ACC112 (cell line): ENCODE data around the gene ELK4.

Source experiments
- H2AFZ ChIP-seq: fragments of 200-600 bp; sonication (generic); one replicate; pipeline ENCODE4 v1.6.0; 2017; ENCODE audit warnings: antibody characterized with exemption, low read length; ENCODE audit not compliant: unreplicated experiment
- H3K27ac ChIP-seq: fragments of 200-600 bp; sonication (generic); 2 replicates; pipeline ENCODE4 v1.5.1; 2014; ENCODE audit warnings: low read depth, mild to moderate bottlenecking, antibody characterized with exemption, low read length, moderate library complexity
- H3K27me3 ChIP-seq: fragments of 200-600 bp; sonication (generic); 2 replicates; pipeline ENCODE4 v1.6.1; 2014; ENCODE audit warnings: mild to moderate bottlenecking, antibody characterized with exemption, low read length, moderate library complexity, mixed read lengths; ENCODE audit not compliant: insufficient read depth
- H3K36me3 ChIP-seq: fragments of 200-600 bp; sonication (generic); 2 replicates; pipeline ENCODE4 v1.6.1; 2016; ENCODE audit warnings: mild to moderate bottlenecking, antibody characterized with exemption, low read length, moderate library complexity, mixed read lengths; ENCODE audit not compliant: insufficient read depth
- H3K4me1 ChIP-seq: fragments of 200-600 bp; sonication (generic); one replicate; pipeline ENCODE4 v1.6.1; 2016; ENCODE audit warnings: low read length, mixed read lengths; ENCODE audit not compliant: insufficient read depth, unreplicated experiment, control insufficient read depth
- H3K4me3 ChIP-seq: fragments of 200-600 bp; sonication (generic); 2 replicates; pipeline ENCODE4 v1.5.1; 2014; ENCODE audit warnings: mild to moderate bottlenecking, low read depth, low read length
- H3K79me2 ChIP-seq: fragments of 200-600 bp; sonication (generic); one replicate; pipeline ENCODE4 v1.6.0; 2016; ENCODE audit warnings: low read length; ENCODE audit not compliant: control insufficient read depth, unreplicated experiment, insufficient read depth

Gene ELK4

GRCh38 chr1:205610901-205611466, 20.8 kb downstream of the ELK4 start:
- H3K79me2 ChIP-seq, result peaks cover 7% of the 10 kb centered on the region
- H3K4me3 ChIP-seq, result no peak overlapping the region
- H3K36me3 ChIP-seq, result peaks cover 11% of the 10 kb centered on the region
- H2AFZ ChIP-seq, result no peak overlapping the region
- H3K4me1 ChIP-seq, result peaks cover 17% of the 10 kb centered on the region
- H3K27ac ChIP-seq, result no peak overlapping the region
- H3K27me3 ChIP-seq, result no peaks in the 10 kb centered on the region

GRCh38 chr1:205610036-205610435, 21.8 kb downstream of the ELK4 start:
- Histone ChIP-seq H3K79me2 (peaks cover 7% of the 10 kb centered on the region), H2AFZ (no peak overlapping the region), H3K36me3 (peaks cover 11% of the 10 kb centered on the region), H3K27ac (peak overlapping the region; percentile 53), H3K4me1 (peaks cover 17% of the 10 kb centered on the region), H3K4me3 (no peak overlapping the region; the same call in 1 of the 2 replicates), H3K27me3 (no peaks in the 10 kb centered on the region)

DNA sequence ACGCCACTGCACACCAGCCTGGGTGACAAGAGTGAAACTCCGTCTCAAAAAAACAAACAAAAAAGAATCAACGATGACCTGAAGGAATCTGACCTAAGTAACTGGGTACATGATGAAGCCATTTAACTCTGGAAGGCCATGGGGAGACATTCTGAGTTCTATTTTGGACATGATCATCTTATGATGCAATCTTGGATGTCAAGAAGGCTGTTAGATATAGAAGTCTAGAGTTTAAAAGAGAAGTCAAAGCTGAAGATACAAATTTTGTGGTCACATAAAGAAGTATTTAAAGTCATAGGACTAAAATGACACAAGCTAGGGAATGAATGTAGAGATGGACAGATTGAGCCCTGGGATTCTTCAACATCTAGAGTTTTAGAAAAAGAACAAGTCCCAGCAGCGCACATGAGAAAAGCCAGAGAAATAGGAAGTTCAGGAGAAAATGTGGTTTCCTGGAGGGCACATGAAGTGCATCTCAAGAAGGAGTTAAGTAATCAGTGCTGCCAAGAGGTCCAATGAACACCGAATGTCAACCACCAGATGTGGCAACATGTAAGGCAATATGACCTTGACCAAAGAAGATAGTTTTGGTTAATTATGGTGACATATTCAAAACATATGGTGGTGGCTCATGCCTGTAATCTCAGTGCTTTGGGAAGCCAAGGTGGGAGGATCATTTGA, 26.8 kb downstream of the ELK4 start:
- Histone ChIP-seq H3K4me3 (no peak overlapping the region), H3K27me3 (no peaks in the 10 kb centered on the region), H3K4me1 (peaks cover 11% of the 10 kb centered on the region), H2AFZ (no peak overlapping the region), H3K79me2 (peaks cover 2% of the 10 kb centered on the region), H3K27ac (no peak overlapping the region), H3K36me3 (no peaks in the 10 kb centered on the region; the same call in 1 of the 2 replicates)

DNA sequence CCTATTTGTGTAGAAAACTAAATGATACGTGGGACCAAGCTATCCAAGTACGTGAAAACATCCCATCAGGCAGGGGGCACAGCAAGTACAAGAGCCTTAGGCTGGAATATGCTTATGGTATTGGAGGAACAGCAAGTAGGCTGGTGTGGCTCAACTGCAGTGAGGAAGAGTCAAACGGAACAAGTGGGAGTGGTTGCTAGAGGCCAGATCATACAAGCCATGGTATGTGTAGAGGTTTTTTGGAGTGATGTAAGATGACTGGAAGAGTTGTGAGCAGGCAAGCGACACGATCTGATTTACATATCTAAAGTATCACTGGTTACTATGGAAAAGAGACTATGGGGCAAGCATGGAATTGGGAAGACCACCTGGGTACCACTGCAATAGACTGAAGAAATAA, 27.8 kb downstream of the ELK4 start:
- no peak overlapping the region for H3K4me3 ChIP-seq
- H3K27me3 ChIP-seq, result no peaks in the 10 kb centered on the region
- no peak overlapping the region for H2AFZ ChIP-seq
- no peaks in the 10 kb centered on the region for H3K79me2 ChIP-seq
- peaks cover 17% of the 10 kb centered on the region for H3K4me1 ChIP-seq
- H3K27ac ChIP-seq, result no peak overlapping the region
- H3K36me3 ChIP-seq, result no peaks in the 10 kb centered on the region; the same call in 1 of the 2 replicates

DNA sequence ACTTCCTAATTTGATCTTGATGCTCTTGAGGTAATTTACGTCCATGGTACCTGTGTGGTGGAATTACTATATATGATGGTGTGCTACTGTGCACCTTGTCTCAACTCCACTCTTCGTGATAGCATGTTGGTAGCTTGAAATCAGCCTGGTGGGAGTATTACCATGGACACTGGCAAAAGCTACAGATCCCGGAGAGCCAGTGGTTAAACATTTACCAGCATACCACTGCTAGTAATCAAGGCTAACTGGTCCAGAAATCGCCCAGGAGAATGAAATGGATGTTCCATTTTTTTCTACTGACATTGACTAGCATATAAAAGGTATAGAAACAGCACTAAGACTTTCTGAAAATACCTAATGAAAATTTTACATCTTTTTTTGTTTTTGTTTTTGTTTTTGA, 30.6 kb downstream of the ELK4 start:
- peaks cover 24% of the 10 kb centered on the region for H3K4me1 ChIP-seq
- H3K27ac ChIP-seq, result no peak overlapping the region
- no peaks in the 10 kb centered on the region; the same call in 1 of the 2 replicates for H3K36me3 ChIP-seq
- H3K27me3 ChIP-seq, result no peaks in the 10 kb centered on the region
- H3K4me3 ChIP-seq, result no peak overlapping the region
- H2AFZ ChIP-seq, result no peak overlapping the region
- H3K79me2 ChIP-seq, result no peaks in the 10 kb centered on the region

DNA sequence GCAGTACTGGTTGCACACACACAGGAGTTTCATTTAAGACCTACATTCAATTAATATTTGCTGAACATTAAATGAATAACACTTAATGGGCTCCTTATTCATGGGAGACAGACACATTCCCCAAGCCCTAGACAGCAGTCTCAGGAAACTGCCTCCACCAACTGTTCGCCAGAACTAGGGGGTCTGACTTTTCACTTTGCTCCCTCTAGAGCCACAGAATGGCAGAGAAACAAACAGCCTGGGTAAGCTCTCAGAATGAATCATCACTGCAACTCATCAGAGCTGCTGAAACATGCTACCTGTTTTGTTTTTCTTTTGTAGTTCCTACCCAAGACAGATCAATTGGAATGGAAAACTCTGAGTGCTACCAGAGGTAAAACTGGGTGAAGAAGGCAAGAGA, 31.7 kb downstream of the ELK4 start:
- no peaks in the 10 kb centered on the region for H3K27me3 ChIP-seq
- peaks cover 24% of the 10 kb centered on the region for H3K4me1 ChIP-seq
- no peaks in the 10 kb centered on the region for H3K36me3 ChIP-seq
- H3K4me3 ChIP-seq, result no peak overlapping the region
- no peaks in the 10 kb centered on the region for H3K79me2 ChIP-seq
- H2AFZ ChIP-seq, result no peak overlapping the region
- H3K27ac ChIP-seq, result peak overlapping the region; percentile 46

GRCh38 chr1:205599669-205600042, 32.2 kb downstream of the ELK4 start:
- Histone ChIP-seq H3K79me2 (no peaks in the 10 kb centered on the region), H2AFZ (no peak overlapping the region), H3K4me3 (0 out of 2 replicates have a peak overlapping the region, but pooled peaks have one; percentile 1), H3K27me3 (no peaks in the 10 kb centered on the region), H3K36me3 (no peaks in the 10 kb centered on the region), H3K4me1 (peaks cover 24% of the 10 kb centered on the region), H3K27ac (peak overlapping the region; percentile 46)

GRCh38 chr1:205598841-205599668, 32.8 kb downstream of the ELK4 start:
- Histone ChIP-seq H3K4me3 (0 out of 2 replicates have a peak overlapping the region, but pooled peaks have one; percentile 1), H3K79me2 (no peaks in the 10 kb centered on the region), H3K27ac (peak overlapping the region; percentile 46), H2AFZ (peak overlapping the region; percentile 16), H3K4me1 (peaks cover 24% of the 10 kb centered on the region), H3K27me3 (no peaks in the 10 kb centered on the region), H3K36me3 (no peaks in the 10 kb centered on the region)

DNA sequence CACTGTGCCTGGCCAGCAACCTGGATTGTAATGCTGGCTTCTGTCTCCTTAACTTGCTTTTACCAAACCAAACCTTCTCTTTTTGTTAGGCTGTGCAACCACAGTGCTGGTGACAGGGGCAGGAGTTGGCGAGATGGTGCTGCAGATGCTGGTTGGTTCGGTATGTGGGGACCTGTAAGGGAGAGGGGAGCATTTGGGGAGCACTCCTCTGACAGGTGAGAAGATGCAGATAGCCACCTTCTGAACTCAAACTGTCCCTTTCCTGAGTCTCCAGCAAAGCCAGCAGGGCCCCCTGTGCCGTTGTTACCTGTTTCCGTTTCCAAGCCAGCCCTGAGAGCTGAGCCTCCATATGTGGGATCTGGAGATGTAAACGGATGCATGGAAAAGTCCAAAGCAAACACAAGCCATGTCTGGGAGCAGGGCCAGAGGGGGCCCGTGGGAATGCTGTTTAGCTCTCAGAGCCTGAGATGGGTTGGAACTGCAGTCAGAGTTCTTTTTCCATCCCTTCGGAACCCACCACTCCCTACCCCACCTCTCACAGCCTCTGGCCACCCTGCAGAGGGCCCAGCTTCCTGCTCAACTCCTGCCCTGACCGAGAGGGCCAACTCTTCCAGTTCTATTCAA, 34.0 kb downstream of the ELK4 start:
- no peaks in the 10 kb centered on the region for H3K79me2 ChIP-seq
- H3K27ac ChIP-seq, result no peak overlapping the region
- no peaks in the 10 kb centered on the region for H3K36me3 ChIP-seq
- no peaks in the 10 kb centered on the region for H3K27me3 ChIP-seq
- no peak overlapping the region for H2AFZ ChIP-seq
- H3K4me3 ChIP-seq, result no peak overlapping the region
- peaks cover 24% of the 10 kb centered on the region for H3K4me1 ChIP-seq

DNA sequence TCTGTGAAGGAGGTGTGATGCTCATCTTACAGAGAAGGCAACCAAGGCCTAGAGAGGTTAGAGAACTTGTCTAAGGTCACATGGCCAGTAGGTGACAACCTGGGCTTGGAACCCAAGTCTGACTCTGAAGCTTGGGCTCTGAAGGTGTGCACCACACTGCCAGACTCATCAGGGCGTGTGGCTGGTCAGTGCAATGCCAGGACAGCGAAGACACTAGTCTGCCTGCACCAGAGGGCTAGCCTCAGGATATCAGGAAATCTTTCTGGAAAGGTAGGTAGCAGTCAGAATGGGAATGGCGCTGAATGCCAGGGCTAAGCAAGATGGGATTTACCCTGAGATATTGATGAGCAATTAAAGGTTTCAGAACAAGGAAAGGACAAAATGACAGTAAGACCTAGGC, 34.9 kb downstream of the ELK4 start:
- H3K36me3 ChIP-seq, result no peaks in the 10 kb centered on the region
- H3K27me3 ChIP-seq, result no peaks in the 10 kb centered on the region
- H2AFZ ChIP-seq, result no peak overlapping the region
- H3K4me1 ChIP-seq, result peaks cover 24% of the 10 kb centered on the region
- no peaks in the 10 kb centered on the region for H3K79me2 ChIP-seq
- no peak overlapping the region for H3K4me3 ChIP-seq
- H3K27ac ChIP-seq, result no peak overlapping the region
